Measurements from ENCODE around the gene TMEM132C. TPM values are rescaled to one million over a fixed set of nuclear protein-coding genes. Genes with fewer than 3 reads are reported as not detected.

TMEM132C gene
- total RNA-seq, 1 experiment from 2014 or later = not detected

DNA sequence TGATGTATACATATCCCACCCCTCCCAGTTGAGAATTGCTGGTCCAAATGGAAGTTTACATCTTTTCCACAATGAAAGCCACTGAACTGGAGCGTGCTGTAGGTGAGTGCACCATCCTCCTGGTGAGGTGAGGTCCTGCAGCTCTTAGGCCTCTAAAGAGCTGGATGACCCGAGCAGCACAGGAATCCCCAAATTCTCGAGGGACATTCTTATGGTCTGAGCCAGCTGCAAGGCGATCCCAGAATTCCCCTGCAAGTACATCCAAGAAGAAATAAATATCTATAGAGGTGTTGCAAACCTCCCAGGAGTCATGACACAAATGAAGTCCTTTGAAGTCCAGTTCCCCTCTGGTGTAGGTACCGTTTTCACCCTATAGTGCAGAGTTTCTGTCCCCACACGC, 24.0 kb downstream of the TMEM132C start:
- TF ChIP-seq, protein P1, sequence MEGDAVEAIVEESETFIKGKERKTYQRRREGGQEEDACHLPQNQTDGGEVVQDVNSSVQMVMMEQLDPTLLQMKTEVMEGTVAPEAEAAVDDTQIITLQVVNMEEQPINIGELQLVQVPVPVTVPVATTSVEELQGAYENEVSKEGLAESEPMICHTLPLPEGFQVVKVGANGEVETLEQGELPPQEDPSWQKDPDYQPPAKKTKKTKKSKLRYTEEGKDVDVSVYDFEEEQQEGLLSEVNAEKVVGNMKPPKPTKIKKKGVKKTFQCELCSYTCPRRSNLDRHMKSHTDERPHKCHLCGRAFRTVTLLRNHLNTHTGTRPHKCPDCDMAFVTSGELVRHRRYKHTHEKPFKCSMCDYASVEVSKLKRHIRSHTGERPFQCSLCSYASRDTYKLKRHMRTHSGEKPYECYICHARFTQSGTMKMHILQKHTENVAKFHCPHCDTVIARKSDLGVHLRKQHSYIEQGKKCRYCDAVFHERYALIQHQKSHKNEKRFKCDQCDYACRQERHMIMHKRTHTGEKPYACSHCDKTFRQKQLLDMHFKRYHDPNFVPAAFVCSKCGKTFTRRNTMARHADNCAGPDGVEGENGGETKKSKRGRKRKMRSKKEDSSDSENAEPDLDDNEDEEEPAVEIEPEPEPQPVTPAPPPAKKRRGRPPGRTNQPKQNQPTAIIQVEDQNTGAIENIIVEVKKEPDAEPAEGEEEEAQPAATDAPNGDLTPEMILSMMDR (IDR thresholded peaks at IDR 0.05; ENCODE audit: unreplicated experiment) = no peak
- H3K27ac Mint-ChIP-seq (ENCODE audit: unreplicated experiment) = no peak overlapping the region
- no peak for DNase-seq
- no peaks in the 10 kb centered on the region for H3K36me3 Mint-ChIP-seq (ENCODE audit: insufficient read depth, unreplicated experiment)
- CTCF ChIA-PET = no interaction called here
- intact Hi-C loops (cut with micrococcal nuclease; ENCODE audit: unreplicated experiment) = no loop called here
- BruUV-seq (replicated peaks) = no TSS peak
- no peak overlapping the region for H3K4me3 Mint-ChIP-seq (ENCODE audit: low read depth, unreplicated experiment)
- no peaks in the 10 kb centered on the region for H3K4me1 Mint-ChIP-seq (ENCODE audit: low read depth, unreplicated experiment)
- H3K27me3 Mint-ChIP-seq (ENCODE audit: unreplicated experiment) = no peaks in the 10 kb centered on the region
- H3K9me3 Mint-ChIP-seq (ENCODE audit: low read depth, unreplicated experiment) = peaks cover 20% of the 10 kb centered on the region

- BruUV-seq (replicated peaks) = no TSS peak
- H3K9me3 Mint-ChIP-seq (ENCODE audit: low read depth, unreplicated experiment) = peaks cover 16% of the 10 kb centered on the region
- H3K4me1 Mint-ChIP-seq (ENCODE audit: low read depth, unreplicated experiment) = no peaks in the 10 kb centered on the region
- TF ChIP-seq, protein P1 (IDR thresholded peaks at IDR 0.05; ENCODE audit: unreplicated experiment) = no peak
- no peak overlapping the region for H3K27ac Mint-ChIP-seq (ENCODE audit: unreplicated experiment)
- CTCF ChIA-PET = no interaction called here
- intact Hi-C loops (cut with micrococcal nuclease; ENCODE audit: unreplicated experiment) = no loop called here
- H3K36me3 Mint-ChIP-seq (ENCODE audit: insufficient read depth, unreplicated experiment) = no peaks in the 10 kb centered on the region
- DNase-seq = no peak
- no peak overlapping the region for H3K4me3 Mint-ChIP-seq (ENCODE audit: low read depth, unreplicated experiment)
- H3K27me3 Mint-ChIP-seq (ENCODE audit: unreplicated experiment) = no peaks in the 10 kb centered on the region
These were observed 31.2 kb downstream of the TMEM132C start for GRCh38 chr12:128298091-128298748.

DNA sequence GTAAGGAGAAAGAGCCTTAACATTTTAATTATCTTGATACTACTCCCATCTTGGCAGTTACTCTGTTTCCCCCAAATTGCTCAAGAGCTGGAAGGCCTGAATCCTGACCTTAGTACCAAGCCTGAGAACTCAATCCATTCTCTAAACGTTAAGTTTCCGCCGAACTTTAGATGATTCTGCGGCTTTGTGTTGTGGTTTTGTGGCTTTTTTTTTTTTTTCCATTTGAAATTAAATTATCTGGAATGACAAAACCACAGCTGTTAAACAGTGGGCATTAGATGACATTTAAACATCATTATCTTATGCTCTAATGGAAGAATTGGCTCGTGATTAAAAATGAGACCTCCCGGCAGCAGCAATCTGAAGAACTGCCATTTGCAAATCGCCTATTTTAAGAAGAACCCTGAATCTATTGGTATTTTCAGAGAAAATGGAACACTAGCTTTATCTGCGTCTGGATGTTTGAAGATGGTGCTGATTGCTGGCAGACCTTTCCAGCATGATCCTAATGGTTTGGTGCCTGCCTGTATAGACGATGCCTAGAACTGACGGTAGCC, 38.4 kb downstream of the TMEM132C start:
- H3K27me3 Mint-ChIP-seq (ENCODE audit: unreplicated experiment) = no peaks in the 10 kb centered on the region
- intact Hi-C loops (cut with micrococcal nuclease; ENCODE audit: unreplicated experiment) = no loop called here

GRCh38 chr12:128307791-128308190, 40.8 kb downstream of the TMEM132C start:
- H3K4me1 Mint-ChIP-seq (ENCODE audit: low read depth, unreplicated experiment) = no peaks in the 10 kb centered on the region
- TF ChIP-seq, protein P1 (IDR thresholded peaks at IDR 0.05; ENCODE audit: unreplicated experiment) = no peak
- CTCF ChIA-PET = no interaction called here
- H3K27ac Mint-ChIP-seq (ENCODE audit: unreplicated experiment) = no peak overlapping the region
- BruUV-seq (replicated peaks) = no TSS peak
- peaks cover 22% of the 10 kb centered on the region for H3K9me3 Mint-ChIP-seq (ENCODE audit: low read depth, unreplicated experiment)
- no peaks in the 10 kb centered on the region for H3K36me3 Mint-ChIP-seq (ENCODE audit: insufficient read depth, unreplicated experiment)
- no peak overlapping the region for H3K4me3 Mint-ChIP-seq (ENCODE audit: low read depth, unreplicated experiment)
- H3K27me3 Mint-ChIP-seq (ENCODE audit: unreplicated experiment) = no peaks in the 10 kb centered on the region
- no peak for DNase-seq
- intact Hi-C loops (cut with micrococcal nuclease; ENCODE audit: unreplicated experiment) = no loop called here

More for the DNA sequence above, 38.4 kb downstream of the TMEM132C start:
- DNase-seq = no peak
- Mint-ChIP-seq H3K4me3 (ENCODE audit: low read depth, unreplicated experiment) (no peak overlapping the region), H3K27ac (ENCODE audit: unreplicated experiment) (no peak overlapping the region), H3K36me3 (ENCODE audit: insufficient read depth, unreplicated experiment) (no peaks in the 10 kb centered on the region), H3K9me3 (ENCODE audit: low read depth, unreplicated experiment) (peaks cover 18% of the 10 kb centered on the region), H3K4me1 (ENCODE audit: low read depth, unreplicated experiment) (no peaks in the 10 kb centered on the region)
- CTCF ChIA-PET = no interaction called here
- TF ChIP-seq, protein P1 (IDR thresholded peaks at IDR 0.05; ENCODE audit: unreplicated experiment) = no peak
- BruUV-seq (replicated peaks) = no TSS peak
